Measurements from ENCODE around the gene CCDC57.

DNA sequence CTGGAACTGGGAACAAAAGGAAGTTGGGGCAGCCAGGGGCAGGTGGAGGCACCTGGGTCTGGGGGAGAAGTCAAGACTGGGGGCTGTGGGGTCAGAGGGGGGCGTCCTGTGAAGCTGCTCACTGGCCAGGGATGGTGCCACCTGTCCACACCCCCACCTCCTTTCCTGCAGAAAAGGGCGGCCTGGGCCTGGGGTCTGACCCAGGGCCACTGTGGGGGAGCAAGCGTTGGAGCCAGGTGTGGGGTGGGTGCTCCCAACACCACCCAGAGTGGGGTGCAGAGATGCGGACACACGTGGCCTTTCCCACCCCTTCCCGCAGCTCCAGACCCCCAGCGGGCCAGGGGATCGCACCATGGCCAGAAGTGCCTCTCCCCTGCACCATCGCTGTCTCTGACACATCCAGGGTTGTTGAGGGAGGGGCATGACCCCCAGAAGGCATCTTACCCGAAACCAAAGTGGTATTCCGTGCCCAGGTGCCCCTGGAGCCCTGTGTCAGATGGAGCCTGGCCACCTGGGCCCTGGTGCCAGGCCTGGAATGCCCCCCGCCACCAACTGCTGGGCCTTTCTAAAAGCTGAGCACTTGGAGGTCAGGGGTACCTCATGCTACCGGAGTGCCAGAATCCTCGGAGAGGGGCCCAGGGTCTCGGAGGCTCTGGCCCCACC is 13.6 kb upstream of the CCDC57 start:
- TF ChIP-seq EZH2phosphoT487 (IDR thresholded peaks at IDR 0.05; ENCODE audit: insufficient read depth, low read depth) (no peak), EZH2 (IDR thresholded peaks at IDR 0.05; ENCODE audit: insufficient read depth, poor library complexity, severe bottlenecking) (no peak)
